DOHH2 (cell line): Measurements from ENCODE around the gene RAMACL.

Experiments used
- H3F3A ChIP-seq: fragments of 200-600 bp; sonication (generic), shearing (Covaris generic); 2 replicates; pipeline ENCODE4 v1.6.0; 2016; ENCODE audit warnings: antibody characterized with exemption, mild to moderate bottlenecking; ENCODE audit not compliant: control insufficient read depth, insufficient read depth
- H3K27ac ChIP-seq: fragments of 200-600 bp; sonication (generic); 2 replicates; pipeline ENCODE4 v1.5.1; 2014; ENCODE audit warnings: low read depth, mild to moderate bottlenecking, low read length, moderate library complexity
- H3K27me3 ChIP-seq: fragments of 200-600 bp; sonication (generic); 2 replicates; pipeline ENCODE4 v1.6.1; 2014; ENCODE audit warnings: mild to moderate bottlenecking, low read length, mixed read lengths; ENCODE audit not compliant: control insufficient read depth
- H3K36me3 ChIP-seq: fragments of 200-600 bp; sonication (generic); 2 replicates; pipeline ENCODE4 v1.6.1; 2014; ENCODE audit warnings: mild to moderate bottlenecking, low read length, moderate library complexity, mixed read lengths; ENCODE audit not compliant: control insufficient read depth
- H3K4me1 ChIP-seq: fragments of 200-600 bp; sonication (generic); 2 replicates; pipeline ENCODE4 v1.6.1; 2014; ENCODE audit warnings: mild to moderate bottlenecking, low read length, mixed read lengths; ENCODE audit not compliant: control insufficient read depth
- H3K4me2 ChIP-seq: fragments of 200-600 bp; sonication (generic); 2 replicates; pipeline ENCODE4 v1.6.0; 2014; ENCODE audit warnings: mild to moderate bottlenecking, low read length, moderate library complexity
- H3K4me3 ChIP-seq: fragments of 200-600 bp; sonication (generic); 2 replicates; pipeline ENCODE4 v1.5.1; 2014; ENCODE audit warnings: mild to moderate bottlenecking, low read length, mixed read lengths
- H3K79me2 ChIP-seq: fragments of 200-600 bp; sonication (generic); 2 replicates; pipeline ENCODE4 v1.6.1; 2014; ENCODE audit warnings: mild to moderate bottlenecking, low read length, mixed read lengths; ENCODE audit not compliant: control insufficient read depth
- H3K9me2 ChIP-seq: fragments of 200-600 bp; sonication (generic); replicated peaks from 2 replicates; pipeline ENCODE4 v1.6.1; 2014; ENCODE audit warnings: mild to moderate bottlenecking, low read length, mixed read lengths; ENCODE audit not compliant: control insufficient read depth
- H3K9me3 ChIP-seq: fragments of 200-600 bp; sonication (generic); 2 replicates; pipeline ENCODE4 v1.6.1; 2014; ENCODE audit warnings: antibody characterized with exemption, low read length, mixed read lengths; ENCODE audit not compliant: control insufficient read depth, insufficient read depth
- H4K20me1 ChIP-seq: fragments of 200-600 bp; sonication (generic); 2 replicates; pipeline ENCODE4 v1.6.0; 2014; ENCODE audit warnings: low read depth, mild to moderate bottlenecking, antibody characterized with exemption, low read length, moderate library complexity; ENCODE audit not compliant: control insufficient read depth, insufficient read depth
- CTCF ChIP-seq: fragments of 200-600 bp; sonication (generic); IDR thresholded peaks from one replicate; pipeline ENCODE4 v1.5.1; 2014; ENCODE audit warnings: antibody characterized with exemption, mild to moderate bottlenecking, low read depth, low read length; ENCODE audit not compliant: poor library complexity, severe bottlenecking
- EZH2phosphoT487 ChIP-seq: fragments of 200-600 bp; sonication (generic); IDR thresholded peaks from 2 replicates; pipeline ENCODE4 v1.6.1; 2017; ENCODE audit warnings: borderline replicate concordance, mild to moderate bottlenecking, antibody characterized with exemption, low read length, moderate library complexity, mixed read lengths

Gene RAMACL

GRCh38 chr6:166600931-166601330, 14.5 kb upstream of the RAMACL start:
- Histone ChIP-seq H3K4me3 (no peak overlapping the region), H3K4me1 (no peaks in the 10 kb centered on the region), H3K9me3 (no peaks in the 10 kb centered on the region), H3K36me3 (no peaks in the 10 kb centered on the region), H3F3A (no peaks in the 10 kb centered on the region), H3K4me2 (no peak overlapping the region), H4K20me1 (no peaks in the 10 kb centered on the region), H3K27ac (no peak overlapping the region), H3K27me3 (no peaks in the 10 kb centered on the region), H3K9me2 (no peaks in the 10 kb centered on the region), H3K79me2 (no peaks in the 10 kb centered on the region)
- no peak for TF ChIP-seq CTCF
- no peak for TF ChIP-seq EZH2phosphoT487

- no peaks in the 10 kb centered on the region for H4K20me1 ChIP-seq
- no peaks in the 10 kb centered on the region for H3K27me3 ChIP-seq
- H3K4me2 ChIP-seq: no peak overlapping the region
- H3K36me3 ChIP-seq: no peaks in the 10 kb centered on the region
- H3K9me3 ChIP-seq: no peaks in the 10 kb centered on the region
- no peaks in the 10 kb centered on the region for H3K9me2 ChIP-seq
- no peaks in the 10 kb centered on the region for H3K79me2 ChIP-seq
- no peak overlapping the region for H3K4me3 ChIP-seq
- H3F3A ChIP-seq: no peaks in the 10 kb centered on the region
- no peak overlapping the region for H3K27ac ChIP-seq
- TF ChIP-seq CTCF (no peak), EZH2phosphoT487 (no peak)
- no peaks in the 10 kb centered on the region for H3K4me1 ChIP-seq
Observed at GRCh38 chr6:166599205-166599604, 12.7 kb upstream of the RAMACL start.

GRCh38 chr6:166598441-166599138, 12.1 kb upstream of the RAMACL start:
- H3K36me3 ChIP-seq: no peaks in the 10 kb centered on the region
- H3K4me2 ChIP-seq: no peak overlapping the region
- no peaks in the 10 kb centered on the region for H3K9me3 ChIP-seq
- H3K27me3 ChIP-seq: no peaks in the 10 kb centered on the region
- no peaks in the 10 kb centered on the region for H3F3A ChIP-seq
- TF ChIP-seq CTCF (no peak), EZH2phosphoT487 (no peak)
- no peak overlapping the region for H3K27ac ChIP-seq
- H3K9me2 ChIP-seq: no peaks in the 10 kb centered on the region
- H3K79me2 ChIP-seq: no peaks in the 10 kb centered on the region
- no peak overlapping the region for H3K4me3 ChIP-seq
- H3K4me1 ChIP-seq: no peaks in the 10 kb centered on the region
- no peaks in the 10 kb centered on the region for H4K20me1 ChIP-seq
